H1 (cell line): ENCODE measurements around the gene PSMB11.

Experiments used
- CTCF ChIP-seq, 3 experiments: IDR thresholded peaks; 1 replicate in 2 of 3; 2 replicates in 1 of 3; pipeline versions ENCODE4 v1.5.1 to v1.6.1; 2011; ENCODE audit warnings: low read length in 3 of 3, mild to moderate bottlenecking in 3 of 3, inconsistent platforms in 2 of 3, low read depth in 1 of 3, moderate library complexity in 1 of 3; ENCODE audit not compliant: insufficient read depth in 1 of 3; ENCODE audit errors: control extremely low read depth in 1 of 3
- EZH2 ChIP-seq: fragments of 200-600 bp; sonication (generic); IDR thresholded peaks from 2 replicates; pipeline ENCODE4 v1.7.1; 2012; ENCODE audit warnings: low read depth, mild to moderate bottlenecking, moderate library complexity, low read length, inconsistent platforms; ENCODE audit not compliant: severe bottlenecking
- POLR2A ChIP-seq, 2 experiments: IDR thresholded peaks; 1 replicate in 1 of 2; 2 replicates in 1 of 2; pipeline ENCODE4 v1.6.1; 2011; ENCODE audit warnings: low read depth in 2 of 2, low read length in 2 of 2, mild to moderate bottlenecking in 2 of 2; ENCODE audit errors: control extremely low read depth in 1 of 2
- RAD21 ChIP-seq, 2 experiments: IDR thresholded peaks in 1 of 2; conservative IDR thresholded peaks in 1 of 2; 2 replicates each; pipeline ENCODE4 v1.6.1; 2011; ENCODE audit warnings: low read depth in 2 of 2, low read length in 2 of 2, improper control_type of control experiment in 1 of 2, inconsistent platforms in 1 of 2, mild to moderate bottlenecking in 1 of 2, moderate library complexity in 1 of 2
- RFX5 ChIP-seq: IDR thresholded peaks from 2 replicates; pipeline ENCODE4 v1.6.1; 2011; ENCODE audit warnings: low read depth, low read length, improper control_type of control experiment, borderline replicate concordance
- SUZ12 ChIP-seq: fragments of 200-600 bp; sonication (generic); IDR thresholded peaks from 2 replicates; pipeline ENCODE4 v1.6.1; 2012; ENCODE audit warnings: mild to moderate bottlenecking, inconsistent platforms, low read length, moderate library complexity, mixed read lengths
- TCF12 ChIP-seq: IDR thresholded peaks from 2 replicates; pipeline ENCODE4 v1.6.1; 2011; ENCODE audit warnings: low read depth, mild to moderate bottlenecking, low read length
- YY1 ChIP-seq: IDR thresholded peaks from 2 replicates; pipeline ENCODE4 v1.6.1; 2011; ENCODE audit warnings: low read depth, mild to moderate bottlenecking, low read length
- ZNF274 ChIP-seq: IDR thresholded peaks from 2 replicates; pipeline ENCODE4 v1.7.0; 2012; ENCODE audit warnings: low read length, borderline replicate concordance; ENCODE audit errors: extremely low read depth
- TF ChIP-seq, protein P1 (sequence below): IDR thresholded peaks from 2 replicates; pipeline ENCODE4 v1.6.1; 2012; ENCODE audit warnings: inconsistent platforms

DNA sequence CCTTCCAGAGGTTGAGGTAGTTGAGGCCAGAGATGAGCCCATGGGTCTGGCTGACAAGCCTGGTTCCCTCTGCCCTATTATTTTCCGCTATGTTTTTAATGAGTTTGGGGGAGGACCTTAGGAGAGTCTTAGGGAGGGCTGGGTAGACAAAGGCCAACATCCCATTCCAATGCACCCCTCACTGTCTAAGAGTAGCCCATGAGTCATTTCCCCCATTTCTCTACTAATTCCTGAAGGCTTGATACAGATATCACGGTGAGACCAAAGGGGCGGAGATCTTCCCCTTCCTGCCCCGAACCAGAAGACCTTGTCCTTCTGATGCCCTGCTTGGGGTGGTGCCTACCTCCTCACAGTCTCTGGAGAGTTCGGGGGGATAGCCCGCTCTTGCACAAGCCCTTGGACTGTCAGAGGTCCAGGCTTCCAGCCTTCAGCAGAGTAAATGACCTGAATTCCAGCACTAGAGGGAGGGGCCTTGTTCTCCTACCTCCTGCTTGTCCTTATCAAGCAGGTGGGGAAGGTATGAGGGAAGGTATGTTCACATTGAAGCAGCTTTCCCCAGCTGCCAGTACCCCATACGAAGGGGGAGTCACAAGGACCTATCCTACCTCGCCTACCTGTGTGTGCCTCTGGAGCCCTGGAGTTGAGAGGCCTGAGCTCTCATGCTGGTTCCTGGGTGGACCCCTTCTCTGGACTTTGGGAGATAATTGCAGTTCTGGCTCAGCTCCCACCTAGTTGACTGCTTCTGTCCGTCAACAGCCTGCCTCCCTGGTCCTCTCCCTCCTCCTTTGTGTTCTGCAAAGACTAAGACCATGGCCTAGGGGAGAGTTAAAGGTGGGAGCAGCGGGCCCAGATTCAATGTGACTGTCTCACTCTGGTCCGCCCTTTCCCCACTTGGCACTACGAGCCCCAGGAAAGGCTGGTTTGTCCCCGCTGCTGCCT lies 3.7 kb downstream of the PSMB11 start:
- no peak for TF ChIP-seq RFX5
- no peak for TF ChIP-seq YY1
- no peak for TF ChIP-seq CTCF (IDR thresholded peaks at IDR 0.05; ENCODE audit: control extremely low read depth in 1 of 3, insufficient read depth in 1 of 3, low read depth in 1 of 3, low read length in 3 of 3)
- no peak for TF ChIP-seq EZH2
- TF ChIP-seq POLR2A (IDR thresholded peaks at IDR 0.05; ENCODE audit: control extremely low read depth in 1 of 2, low read depth in 2 of 2, low read length in 2 of 2), result no peak
- TF ChIP-seq TCF12, result no peak
- TF ChIP-seq, protein P1, sequence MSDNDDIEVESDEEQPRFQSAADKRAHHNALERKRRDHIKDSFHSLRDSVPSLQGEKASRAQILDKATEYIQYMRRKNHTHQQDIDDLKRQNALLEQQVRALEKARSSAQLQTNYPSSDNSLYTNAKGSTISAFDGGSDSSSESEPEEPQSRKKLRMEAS, result no peak
- TF ChIP-seq RAD21 (IDR thresholded peaks at IDR 0.05 in 1 of 2, conservative IDR thresholded peaks at IDR 0.05 in 1 of 2; ENCODE audit: low read depth in 2 of 2, low read length in 2 of 2), result no peak
- TF ChIP-seq ZNF274, result no peak
- no peak for TF ChIP-seq SUZ12
